ENCODE results near the gene PCSK6. TPM values are rescaled to one million over a fixed set of nuclear protein-coding genes. Genes with fewer than 3 reads are reported as not detected.

The PCSK6 gene
- total and polyA plus RNA-seq, 2 of the 8 experiments (the other 6 are each of a cell fraction or from before 2014, with no cell fraction given) = 1.9 to 4.0 TPM

- TF ChIP-seq CHD7 (IDR thresholded peaks at IDR 0.05; ENCODE audit: insufficient replicate concordance, low read length) = no peak
- TF ChIP-seq BCL11A (IDR thresholded peaks at IDR 0.05; ENCODE audit: low read depth in 2 of 2, low read length in 2 of 2) = no peak
- TF ChIP-seq E2F6 (IDR thresholded peaks at IDR 0.05) = no peak
- TF ChIP-seq EP300 (IDR thresholded peaks at IDR 0.05; ENCODE audit: borderline replicate concordance in 1 of 2, low read depth in 2 of 2, low read length in 2 of 2) = no peak
- no peak for TF ChIP-seq JUND (IDR thresholded peaks at IDR 0.05; ENCODE audit: low read length)
Observed at GRCh38 chr15:101431301-101431700, 58.2 kb downstream of the PCSK6 start (continued).

All from H1 (cell line).